PFSK-1 (cell line): ENCODE results near the gene MAD1L1.

ENCODE experiments used
- POLR2AphosphoS5 ChIP-seq: IDR thresholded peaks from 2 replicates; pipeline ENCODE4 v1.6.1; 2012; ENCODE audit warnings: low read depth, mild to moderate bottlenecking, control low read depth, low read length, moderate library complexity
- TF ChIP-seq, protein P1 (sequence below), 2 experiments: IDR thresholded peaks; 2 replicates each; pipeline versions ENCODE4 v1.6.1 to v1.8.0; 2011 to 2012; ENCODE audit warnings: low read depth in 2 of 2, low read length in 2 of 2, control low read depth in 1 of 2, inconsistent platforms in 1 of 2, mild to moderate bottlenecking in 1 of 2, moderate library complexity in 1 of 2; ENCODE audit not compliant: insufficient read depth in 1 of 2

DNA sequence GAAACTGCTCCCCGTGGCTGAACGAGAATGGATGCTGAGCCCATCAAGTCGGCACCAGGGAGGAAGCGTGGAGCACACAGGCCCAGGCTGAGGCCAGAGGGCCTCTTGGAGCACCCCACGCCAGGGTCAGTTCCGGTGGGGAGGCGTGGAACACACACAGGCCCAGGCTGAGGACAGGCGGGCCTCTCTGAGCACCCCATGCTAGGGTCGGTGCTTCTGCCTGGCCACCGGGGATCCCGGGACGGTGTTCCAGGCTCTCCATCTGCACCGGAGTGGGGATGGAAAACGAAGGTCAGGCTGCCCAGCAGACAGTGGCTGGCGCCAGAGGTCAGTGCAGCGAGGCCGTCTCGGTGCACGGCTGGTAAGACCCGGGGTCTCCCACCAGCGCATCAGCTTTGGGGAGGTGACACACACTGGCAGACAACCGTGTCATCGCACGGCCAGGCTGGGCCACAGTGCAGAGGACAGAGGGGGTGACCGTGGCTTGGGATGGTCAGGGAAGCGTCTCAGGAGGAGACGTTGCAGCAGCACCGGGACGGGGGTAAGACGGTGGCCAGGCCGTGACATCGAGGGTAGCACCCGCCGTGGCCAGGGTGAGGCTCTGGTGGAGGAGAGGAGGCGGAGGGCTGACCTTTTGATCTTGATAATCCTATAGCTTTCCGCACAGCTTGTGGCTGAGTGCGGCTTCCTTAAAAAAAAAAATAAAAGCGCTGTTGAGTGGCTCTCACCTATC is 358.7 kb downstream of the MAD1L1 start:
- TF ChIP-seq POLR2AphosphoS5 = no peak
- TF ChIP-seq, protein P1, sequence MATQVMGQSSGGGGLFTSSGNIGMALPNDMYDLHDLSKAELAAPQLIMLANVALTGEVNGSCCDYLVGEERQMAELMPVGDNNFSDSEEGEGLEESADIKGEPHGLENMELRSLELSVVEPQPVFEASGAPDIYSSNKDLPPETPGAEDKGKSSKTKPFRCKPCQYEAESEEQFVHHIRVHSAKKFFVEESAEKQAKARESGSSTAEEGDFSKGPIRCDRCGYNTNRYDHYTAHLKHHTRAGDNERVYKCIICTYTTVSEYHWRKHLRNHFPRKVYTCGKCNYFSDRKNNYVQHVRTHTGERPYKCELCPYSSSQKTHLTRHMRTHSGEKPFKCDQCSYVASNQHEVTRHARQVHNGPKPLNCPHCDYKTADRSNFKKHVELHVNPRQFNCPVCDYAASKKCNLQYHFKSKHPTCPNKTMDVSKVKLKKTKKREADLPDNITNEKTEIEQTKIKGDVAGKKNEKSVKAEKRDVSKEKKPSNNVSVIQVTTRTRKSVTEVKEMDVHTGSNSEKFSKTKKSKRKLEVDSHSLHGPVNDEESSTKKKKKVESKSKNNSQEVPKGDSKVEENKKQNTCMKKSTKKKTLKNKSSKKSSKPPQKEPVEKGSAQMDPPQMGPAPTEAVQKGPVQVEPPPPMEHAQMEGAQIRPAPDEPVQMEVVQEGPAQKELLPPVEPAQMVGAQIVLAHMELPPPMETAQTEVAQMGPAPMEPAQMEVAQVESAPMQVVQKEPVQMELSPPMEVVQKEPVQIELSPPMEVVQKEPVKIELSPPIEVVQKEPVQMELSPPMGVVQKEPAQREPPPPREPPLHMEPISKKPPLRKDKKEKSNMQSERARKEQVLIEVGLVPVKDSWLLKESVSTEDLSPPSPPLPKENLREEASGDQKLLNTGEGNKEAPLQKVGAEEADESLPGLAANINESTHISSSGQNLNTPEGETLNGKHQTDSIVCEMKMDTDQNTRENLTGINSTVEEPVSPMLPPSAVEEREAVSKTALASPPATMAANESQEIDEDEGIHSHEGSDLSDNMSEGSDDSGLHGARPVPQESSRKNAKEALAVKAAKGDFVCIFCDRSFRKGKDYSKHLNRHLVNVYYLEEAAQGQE (IDR thresholded peaks at IDR 0.05; ENCODE audit: insufficient read depth in 1 of 2, low read depth in 2 of 2, low read length in 2 of 2) = no peak
